CD4-positive, alpha-beta T cell treated with Interleukin-17A for 4 hours (primary cell): ENCODE results near the gene NCAM2.

Experiments
- DNase-seq: peaks from one replicate; pipeline ENCODE4 v3.0.0-alpha.2; 2020; ENCODE audit warnings: mixed read lengths

NCAM2 gene

DNA sequence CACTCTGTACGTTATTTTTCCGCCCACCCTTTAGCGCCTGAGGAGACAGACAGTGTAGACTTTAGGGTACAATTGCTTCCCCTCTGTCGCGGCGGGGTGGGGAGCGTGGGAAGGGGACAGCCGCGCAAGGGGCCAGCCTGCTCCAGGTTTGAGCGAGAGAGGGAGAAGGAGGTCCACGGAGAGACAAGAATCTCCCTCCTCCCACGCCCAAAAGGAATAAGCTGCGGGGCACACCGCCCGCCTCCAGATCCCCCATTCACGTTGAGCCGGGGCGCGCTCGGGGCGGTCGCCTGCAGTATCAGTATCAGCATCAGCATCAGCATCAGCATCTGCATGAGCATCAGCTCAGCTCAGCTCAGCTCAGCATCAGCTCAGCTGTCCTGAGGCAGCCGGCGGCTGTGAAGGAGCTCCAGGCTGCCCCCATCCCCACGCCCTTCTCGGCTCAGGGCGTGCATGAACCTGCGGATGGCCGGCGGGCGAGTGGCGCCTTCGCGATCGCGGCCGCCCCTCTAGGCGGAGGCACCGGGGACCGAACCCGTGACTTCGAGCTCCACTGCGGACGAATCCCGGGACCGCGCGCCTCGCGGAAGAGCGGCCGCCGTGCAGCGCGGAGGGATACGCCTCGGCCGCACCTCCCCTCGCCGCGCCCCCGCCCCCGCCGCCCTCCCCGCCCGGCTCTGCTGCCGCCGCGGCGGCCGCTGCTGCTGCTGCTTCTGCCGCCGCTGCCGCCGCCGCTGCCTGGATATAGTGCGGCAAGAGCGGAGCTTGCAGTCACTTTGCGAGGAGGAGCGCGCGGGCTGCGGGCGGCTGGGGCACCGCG, at the start of gene NCAM2:
Gene NCAM2, plus strand, starts transcription at position 774 of the 820 bp plus-strand sequence.
- DNase-seq: peak; percentile 66

DNA sequence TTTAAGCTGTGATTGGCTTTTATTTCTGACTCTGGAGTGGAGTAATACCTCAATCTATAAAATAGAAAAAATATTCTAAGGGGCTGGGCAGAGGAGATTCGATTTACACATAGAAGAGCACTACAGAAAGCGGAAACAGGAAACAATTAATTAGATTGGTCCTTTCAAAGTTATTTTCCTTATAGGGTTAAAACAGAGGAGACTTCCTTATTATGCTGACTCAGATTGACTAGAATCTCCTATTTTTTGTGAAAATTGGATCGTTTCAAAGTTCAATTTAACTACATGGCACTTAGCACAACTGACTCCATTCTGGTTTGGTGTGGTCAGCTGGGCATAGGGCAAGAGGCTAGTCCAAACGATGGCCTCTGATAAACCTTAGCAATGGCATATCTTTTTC, 48.3 kb upstream of the NCAM2 start:
- no peak for DNase-seq

DNA sequence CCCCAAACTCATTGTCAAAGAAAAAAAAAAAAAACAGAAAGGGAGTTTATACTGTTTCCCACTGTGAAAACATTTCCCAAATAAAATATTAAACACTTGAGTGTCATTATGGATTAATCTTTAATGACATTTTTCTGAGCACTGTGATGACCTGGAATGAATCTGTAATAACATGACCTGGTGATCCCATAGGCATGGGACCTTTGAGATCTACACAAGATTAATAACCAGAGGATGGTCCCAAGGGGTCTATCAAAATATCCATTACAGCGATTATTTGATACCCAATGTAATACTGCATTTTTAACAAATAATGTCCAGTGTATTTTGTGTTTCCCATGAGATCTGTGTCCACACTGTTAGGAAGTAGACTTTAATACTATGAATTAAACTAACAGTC, 32.4 kb upstream of the NCAM2 start:
- no peak for DNase-seq

DNA sequence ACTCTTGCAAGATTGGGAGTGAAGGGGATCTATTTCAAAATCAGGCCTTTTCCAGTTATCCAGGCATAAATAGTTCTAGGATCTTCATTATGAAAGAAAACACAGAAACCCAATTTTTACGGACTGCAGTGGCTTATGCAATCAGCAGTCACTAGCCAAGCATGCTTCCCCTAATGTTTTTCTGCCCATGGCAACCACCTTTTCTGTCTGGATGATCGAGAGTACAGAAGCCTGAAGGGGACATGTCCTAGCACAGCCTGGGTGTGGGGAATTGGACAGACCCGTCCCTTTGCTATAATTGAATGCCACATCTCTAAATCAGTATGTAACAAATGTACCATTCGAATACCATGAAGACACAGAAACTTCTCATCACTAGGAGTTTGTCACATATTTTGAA, 29.8 kb upstream of the NCAM2 start:
- DNase-seq: no peak

DNA sequence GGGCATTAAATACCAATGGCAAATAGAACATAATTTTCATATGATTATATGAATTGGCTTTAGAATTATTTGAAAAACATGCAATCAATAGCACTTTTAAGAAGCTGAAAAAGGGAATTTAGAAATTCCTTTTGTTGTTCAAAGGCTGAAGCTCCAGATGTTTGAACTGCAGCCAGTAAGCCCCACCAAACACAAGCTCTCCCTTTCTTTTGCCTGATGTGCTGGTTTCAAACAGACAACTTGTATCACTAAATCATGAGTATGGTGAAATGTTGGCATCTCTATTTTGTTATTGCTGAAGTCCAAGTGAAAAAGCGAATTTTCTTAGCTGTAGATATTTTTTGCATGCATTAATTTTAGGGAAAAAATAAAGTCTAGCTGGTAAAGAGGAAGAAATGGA, 27.5 kb upstream of the NCAM2 start:
- DNase-seq: no peak

DNA sequence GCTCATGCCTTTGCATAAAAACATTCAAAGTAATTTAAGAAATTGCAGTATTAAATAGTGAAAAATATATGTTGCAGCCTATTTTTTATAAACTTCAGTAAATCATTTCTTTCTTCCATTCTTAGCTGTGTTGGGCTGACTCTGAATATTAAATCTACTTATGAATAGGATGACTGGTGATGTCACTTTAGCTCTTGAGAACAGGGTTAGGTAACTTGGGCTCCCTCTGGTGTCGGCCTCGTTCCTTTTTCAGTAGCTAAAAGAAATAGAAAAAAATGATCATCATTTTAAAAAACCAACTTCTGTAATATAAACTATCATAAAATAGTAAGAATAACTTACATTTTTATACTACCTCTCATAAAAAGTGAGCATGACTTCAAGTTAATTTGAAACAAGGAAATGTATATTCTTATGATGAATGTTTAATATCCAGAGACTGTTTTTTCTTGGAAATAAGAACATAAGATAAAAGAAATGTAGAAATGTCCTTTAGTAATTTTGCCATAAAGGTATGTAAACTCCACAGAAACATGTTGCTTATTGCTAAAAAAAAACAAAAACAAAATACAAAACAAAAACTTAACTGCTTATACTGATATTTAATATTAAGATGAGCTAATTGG, 26.8 kb upstream of the NCAM2 start:
- peak; percentile 4 for DNase-seq

DNA sequence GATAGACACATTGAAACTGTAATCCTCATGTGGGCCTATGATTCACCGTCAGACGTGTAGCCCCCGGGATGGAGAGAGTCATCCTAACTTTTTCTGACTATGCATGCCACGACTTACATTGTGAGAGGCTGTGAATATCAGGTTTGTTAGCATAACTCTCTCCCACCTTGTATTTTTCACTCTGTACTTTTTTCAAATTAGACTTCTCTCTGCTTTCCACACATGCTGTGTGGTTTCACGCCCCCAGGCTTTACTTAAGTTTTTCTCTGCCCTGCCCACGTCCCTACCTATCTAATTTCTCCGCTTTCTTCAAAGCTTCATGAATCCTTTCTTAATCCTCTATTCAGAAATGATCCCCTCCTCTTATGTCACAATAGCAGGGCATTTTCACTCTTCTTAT, 3.4 kb upstream of the NCAM2 start:
- DNase-seq: no peak

DNA sequence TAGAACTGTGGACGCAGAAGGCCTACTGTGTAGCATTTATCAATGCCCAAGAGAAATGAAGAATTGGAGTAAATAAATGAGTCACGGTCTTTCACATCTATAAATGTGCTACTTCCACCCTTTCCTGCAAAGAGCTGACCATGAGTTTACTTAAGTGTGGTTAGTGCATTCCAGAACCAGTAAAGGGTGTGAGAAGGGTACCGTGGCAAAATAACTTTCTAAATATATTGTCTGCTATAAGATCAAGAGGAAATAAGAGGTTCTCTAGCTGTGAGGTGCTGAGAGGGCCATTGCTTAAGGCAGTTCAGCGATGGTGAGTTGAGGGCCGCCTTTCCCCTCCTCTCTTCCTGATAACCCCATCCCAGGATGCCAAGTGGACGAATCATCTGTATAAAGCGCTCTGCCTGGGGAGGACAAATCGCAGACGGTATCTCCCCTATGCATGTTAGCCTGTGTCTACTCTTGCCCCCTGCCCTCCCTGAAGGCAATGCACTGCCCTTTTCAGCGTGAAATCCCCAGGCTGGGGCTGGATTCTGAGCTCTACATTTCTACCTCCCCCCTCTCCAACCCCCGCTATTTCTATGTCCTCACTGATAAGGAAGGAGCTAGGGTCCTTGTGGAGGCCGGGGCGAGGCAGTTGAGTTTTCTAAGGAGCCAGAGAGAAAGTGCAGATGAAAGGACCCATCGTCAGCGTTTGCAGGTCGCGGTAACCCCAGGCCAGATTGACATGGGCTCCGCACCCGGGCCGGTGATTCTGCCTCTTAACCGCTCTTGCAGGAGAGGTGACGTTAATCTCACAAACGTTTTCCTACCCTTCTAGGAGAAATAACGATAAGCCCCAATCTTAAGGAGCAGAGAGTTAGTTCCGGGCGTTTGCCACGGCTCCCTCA, 1.5 kb upstream of the NCAM2 start:
- peak; percentile 2 for DNase-seq

DNA sequence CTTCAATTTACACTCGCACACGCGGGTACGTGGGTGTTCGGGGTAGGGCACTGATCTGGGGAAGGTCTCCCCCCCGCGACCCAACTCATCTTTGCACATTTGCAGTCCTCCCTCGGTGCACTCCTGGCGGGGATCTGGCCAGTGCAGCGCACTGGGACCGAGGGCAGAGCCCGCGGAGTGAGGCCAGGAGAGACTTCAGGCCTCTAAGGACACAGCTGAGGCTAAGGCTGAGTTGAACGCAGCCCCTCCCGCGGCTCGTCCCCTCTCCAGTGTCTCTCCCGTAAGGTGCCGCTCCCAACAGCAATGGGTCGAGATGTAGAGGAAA, 936 bp upstream of the NCAM2 start:
- peak; percentile 6 for DNase-seq

DNA sequence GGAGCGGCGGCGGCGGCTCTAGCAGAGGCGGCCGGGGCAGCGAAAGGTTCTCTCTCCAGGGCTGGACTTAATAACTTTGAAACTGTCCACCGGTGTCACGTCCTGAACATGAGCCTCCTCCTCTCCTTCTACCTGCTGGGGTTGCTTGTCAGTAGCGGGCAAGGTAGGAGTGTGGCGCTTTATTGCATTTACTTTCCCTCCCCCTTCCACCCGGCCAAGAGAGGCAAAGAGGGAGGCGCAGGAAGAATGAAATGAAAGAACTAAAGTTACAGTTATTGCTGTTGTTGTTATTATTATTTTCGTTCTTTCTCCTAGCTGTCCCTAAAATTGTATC, 214 bp downstream of the NCAM2 start:
- no peak for DNase-seq

DNA sequence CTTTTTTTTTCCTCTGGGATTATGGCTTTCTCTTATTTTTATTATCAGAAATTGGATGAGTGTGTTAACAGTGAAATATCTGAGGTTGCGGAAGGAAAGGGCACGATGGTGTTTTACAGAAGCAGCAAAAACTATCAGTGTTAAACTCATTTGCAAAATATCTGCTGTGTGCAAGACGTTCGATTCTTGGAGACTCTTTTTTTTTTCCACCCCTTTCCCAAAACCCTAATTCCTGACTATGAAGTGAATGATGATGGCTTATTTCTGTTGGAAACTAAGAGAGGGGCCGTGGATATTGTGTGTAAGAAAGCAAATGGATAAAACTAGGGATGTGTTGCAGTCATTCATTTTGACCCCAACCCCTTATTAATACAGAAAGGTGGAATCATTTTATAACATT, 677 bp downstream of the NCAM2 start:
- DNase-seq: no peak

DNA sequence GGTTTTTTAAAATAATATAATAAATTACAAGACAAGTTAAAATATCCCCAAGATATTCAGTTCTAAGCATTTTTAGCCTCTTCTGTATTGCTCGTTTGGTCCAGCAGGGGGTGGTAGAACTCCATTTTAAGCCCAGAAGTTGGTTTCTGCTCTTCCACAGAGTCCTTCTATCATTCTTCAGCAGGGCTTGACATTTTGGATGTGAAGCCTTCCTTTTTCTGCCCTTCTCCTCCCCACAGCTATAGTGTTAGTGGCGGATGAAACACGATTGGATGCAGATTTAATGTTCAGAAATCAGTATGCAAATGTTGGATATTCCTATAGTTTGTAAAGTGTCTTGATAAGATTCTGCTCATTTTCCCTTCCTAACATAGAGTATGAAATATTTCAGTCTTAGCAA, 1.4 kb downstream of the NCAM2 start:
- DNase-seq: peak; percentile 7

DNA sequence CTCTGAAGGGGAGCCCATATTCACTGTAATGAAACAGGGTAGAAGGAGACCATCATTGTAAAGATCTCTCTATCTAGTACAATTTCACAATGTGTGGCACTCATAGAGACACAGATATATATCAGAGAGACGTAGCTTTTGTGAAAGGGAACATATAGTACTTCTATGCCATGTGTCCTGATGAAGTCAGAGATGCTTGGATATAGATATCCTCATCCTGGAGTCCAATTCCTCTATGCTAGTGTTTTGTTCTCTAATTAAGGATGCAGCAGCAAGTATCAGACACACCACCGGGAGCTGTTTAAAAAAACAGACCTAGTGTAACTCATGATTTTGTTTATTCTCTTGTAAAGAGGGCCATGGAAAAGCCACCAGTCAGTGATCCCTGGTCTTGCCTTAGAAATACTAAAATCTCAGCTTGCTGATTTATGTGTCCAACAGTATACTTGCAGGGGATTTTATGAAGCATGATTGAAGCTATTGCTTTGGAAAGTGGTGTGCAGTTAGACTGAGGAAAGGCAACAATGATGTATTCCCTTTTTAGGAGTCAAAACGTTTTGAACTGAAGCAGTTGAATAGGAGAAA, 2.5 kb downstream of the NCAM2 start:
- no peak for DNase-seq

DNA sequence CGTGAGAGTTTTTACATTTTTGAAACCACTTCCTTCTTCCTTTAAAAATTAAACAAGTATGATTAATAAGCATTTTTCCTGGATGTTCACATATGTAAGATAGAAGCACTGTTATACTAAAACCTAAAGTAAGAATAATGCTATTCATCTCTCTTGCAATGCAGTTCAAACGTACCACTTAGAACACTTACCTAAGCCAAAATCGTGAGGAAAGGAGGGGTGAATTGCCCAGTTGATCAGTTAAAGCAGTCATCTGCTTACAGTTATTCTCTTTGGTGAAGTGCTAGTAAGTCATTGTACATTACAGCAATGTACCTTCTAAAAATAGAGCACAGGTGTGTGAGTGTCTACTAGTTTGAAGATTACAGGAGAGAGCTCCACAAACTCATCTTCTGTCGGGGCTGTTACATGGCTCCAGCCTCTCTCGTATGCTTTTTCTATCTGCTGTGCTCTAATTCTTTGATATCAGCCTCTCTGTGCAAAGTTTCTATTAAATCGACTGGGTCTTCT, 3.4 kb downstream of the NCAM2 start:
- no peak for DNase-seq

DNA sequence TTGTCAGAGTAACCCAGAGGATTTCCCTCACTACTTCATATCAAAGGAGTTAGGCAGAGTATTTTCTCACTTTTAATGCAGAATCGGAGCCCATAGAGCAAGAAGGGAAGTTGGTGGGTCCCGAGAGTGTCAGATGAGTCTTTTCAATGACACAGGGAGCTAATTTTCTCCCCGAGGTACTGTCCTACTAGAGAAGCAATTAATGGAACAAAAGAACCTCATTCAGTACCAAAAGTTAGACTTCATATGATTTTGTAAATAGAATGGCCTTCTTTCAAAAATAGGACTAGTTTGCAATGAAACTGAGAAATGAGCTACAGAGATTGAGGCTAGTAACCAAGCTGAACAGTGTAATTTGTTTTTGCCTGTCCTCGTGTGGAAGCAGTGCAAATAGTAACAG, 3.9 kb downstream of the NCAM2 start:
- DNase-seq: no peak

DNA sequence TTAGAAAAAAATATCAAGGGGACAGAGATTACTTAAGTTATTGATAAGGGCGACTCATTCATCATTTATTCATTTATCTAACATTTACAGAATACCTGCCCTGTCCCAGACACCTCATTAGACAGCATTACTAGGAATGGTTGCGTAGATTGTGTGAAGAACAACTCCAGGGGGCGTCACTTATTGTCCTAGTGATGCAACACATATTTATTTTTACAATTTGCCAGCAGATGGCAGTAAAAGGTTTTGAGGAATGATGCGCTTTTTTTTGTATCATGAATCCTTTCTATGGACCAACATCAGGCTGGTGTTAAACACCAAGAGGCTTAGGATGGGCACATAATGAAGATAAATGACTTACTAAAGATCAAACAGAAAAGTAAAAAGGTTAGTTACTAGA, 5.5 kb downstream of the NCAM2 start:
- no peak for DNase-seq

DNA sequence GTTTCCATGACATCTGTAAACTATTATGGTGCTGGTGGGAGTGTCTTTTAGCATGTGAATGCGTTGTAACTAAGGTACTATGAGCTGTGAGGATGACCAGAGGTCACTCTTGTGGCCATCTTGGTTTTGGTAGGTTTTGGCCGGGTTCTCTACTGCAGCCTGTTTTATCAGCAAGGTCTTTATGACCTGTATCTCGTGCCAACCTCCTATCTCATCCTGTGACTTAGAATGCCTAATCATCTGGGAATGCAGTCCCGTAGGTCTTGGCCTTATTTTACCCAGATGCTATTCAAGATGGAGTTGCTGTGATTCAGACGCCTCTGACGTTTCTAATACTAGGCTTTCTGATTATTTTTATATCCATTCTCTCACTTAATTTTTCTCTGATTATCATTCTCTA, 9.4 kb downstream of the NCAM2 start:
- no peak for DNase-seq

DNA sequence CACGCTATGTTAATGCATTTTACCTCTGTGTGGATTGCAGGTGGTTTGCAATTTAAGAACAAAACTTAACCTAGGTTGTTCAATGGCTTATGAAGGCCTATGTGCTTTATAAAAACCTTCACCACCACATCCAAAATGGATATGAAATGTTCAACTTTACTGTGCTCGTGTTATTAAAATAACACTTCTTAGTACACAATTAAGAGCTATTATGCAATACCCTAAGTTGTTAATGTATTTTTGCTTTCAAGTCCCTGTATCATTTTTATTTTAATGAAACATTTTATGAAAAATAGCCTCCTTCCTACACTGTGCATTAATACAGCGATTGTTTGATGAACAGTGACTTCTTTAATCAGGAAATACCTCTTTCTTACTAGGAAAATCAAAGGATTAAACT, 12.0 kb downstream of the NCAM2 start:
- no peak for DNase-seq

DNA sequence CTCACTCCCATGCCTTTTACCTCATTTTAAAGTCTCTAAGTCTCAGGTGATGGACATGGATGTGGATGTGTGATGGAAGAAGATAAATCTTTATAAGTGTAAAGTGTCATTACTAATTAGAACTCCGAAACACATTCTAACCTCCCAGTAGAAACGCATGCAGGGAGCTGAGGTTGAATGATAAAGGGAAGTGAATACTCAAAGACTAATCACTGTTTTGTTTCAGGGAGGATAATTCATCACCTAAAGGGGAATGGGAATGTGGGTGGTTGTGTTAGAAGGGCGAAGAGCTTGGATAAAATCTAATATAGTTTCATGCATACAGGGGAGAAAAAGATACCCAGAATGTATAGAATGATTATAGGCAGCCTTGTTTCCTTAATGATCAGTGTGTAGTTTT, 12.5 kb downstream of the NCAM2 start:
- DNase-seq: no peak

DNA sequence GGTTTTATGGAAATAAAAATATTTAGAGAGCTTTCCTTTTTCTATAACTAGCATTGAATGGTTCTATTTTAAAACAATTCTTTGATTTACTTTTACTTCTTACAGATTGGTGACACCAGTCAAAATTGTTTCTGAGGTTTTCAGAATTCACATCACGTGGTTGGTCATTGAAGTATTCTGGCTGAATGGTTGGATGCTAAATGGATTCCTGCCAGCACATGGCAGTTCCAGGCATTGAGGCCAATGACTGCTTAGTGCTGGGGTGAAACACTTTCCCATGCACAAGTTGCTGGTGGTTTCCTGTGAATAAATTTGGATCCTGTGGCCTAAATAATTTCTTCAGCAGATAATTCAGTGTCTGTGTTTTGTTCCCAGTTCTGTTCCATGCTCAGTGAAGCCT, 20.6 kb downstream of the NCAM2 start:
- DNase-seq: no peak

DNA sequence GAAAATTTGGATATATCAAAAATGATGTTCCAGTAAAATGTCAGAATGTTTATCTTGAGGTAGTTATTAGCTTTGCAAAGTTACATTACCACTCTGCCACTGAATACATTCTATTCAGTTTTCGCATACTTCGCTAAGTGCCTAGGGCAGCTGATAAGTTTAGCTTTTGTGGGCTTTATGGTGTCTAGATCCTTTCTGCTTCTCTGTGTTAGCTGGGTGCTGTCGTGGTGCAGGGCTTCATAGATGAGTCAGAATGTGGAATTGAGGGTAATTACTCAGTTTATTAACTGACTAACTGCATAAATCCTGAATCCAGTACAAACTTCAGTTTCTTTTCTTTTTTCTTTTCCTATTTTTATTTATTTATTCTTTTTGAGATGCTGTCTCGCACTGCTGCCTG, 21.5 kb downstream of the NCAM2 start:
- no peak for DNase-seq

DNA sequence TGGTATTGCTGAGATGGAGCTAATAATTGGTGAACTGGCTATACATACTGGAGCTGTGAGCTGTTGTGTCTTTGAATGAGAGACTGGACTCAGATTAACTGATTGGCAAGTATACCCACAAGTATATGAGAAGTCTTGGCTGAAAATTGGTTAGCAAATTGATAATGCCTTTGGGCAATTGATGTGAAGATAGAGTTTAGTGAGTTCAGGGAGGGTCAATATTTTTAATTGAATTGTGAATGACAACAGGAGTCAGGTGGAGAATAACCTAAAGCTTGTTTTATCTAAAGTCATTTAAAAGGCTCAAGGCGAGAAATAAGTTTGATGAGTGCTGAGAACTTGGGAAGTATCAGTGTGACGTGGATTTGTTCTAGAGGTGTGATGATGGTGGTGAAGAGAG, 27.5 kb downstream of the NCAM2 start:
- no peak for DNase-seq

DNA sequence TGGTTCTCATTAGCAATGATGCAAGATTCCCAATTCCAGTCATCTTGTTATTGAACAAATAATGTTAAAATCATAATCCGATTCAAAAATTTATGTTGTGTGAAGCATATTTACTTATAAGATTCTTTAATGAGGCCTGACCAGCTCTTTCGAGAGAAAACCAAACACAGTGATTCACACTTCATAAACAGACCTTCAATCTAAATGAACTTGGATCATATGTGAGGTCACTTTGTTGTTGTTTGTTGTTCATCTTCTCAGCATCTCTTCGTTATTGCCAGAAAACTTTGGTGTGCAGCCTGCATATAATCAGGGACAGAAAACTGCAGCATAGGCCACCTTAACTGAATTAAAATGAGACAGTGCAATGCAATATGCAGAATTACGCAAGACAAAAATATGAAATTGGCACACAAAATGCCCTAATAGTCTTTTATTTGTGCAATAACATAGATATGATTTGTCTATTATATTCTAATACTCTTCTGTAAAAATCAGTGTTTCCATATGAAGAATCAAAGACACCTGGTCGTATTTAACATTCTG, 30.1 kb downstream of the NCAM2 start:
- no peak for DNase-seq
